H1 (cell line): ENCODE results near the gene MYO5B. TPM values are rescaled to one million over a fixed set of nuclear protein-coding genes. Genes with fewer than 3 reads are reported as not detected.

Experiments used
- BCL11A ChIP-seq, 2 experiments: IDR thresholded peaks; one replicate each; pipeline ENCODE4 v1.6.1; 2011; ENCODE audit warnings: low read depth in 2 of 2, low read length in 2 of 2, mild to moderate bottlenecking in 2 of 2
- CHD7 ChIP-seq: fragments of 300-600 bp; sonication (generic); IDR thresholded peaks from 2 replicates; pipeline ENCODE4 v1.7.1; 2012; ENCODE audit warnings: low read length, moderate library complexity, mild to moderate bottlenecking, inconsistent platforms; ENCODE audit not compliant: insufficient replicate concordance
- CREB1 ChIP-seq: IDR thresholded peaks from 2 replicates; pipeline ENCODE4 v1.6.1; 2012; ENCODE audit warnings: inconsistent platforms
- NRF1 ChIP-seq: IDR thresholded peaks from 2 replicates; pipeline ENCODE4 v1.6.1; 2011; ENCODE audit warnings: mild to moderate bottlenecking, low read depth, low read length, improper control_type of control experiment
- POLR2A ChIP-seq, 2 experiments: IDR thresholded peaks; 1 replicate in 1 of 2; 2 replicates in 1 of 2; pipeline ENCODE4 v1.6.1; 2011; ENCODE audit warnings: low read depth in 2 of 2, low read length in 2 of 2, mild to moderate bottlenecking in 2 of 2; ENCODE audit errors: control extremely low read depth in 1 of 2
- SAP30 ChIP-seq: fragments of 300-600 bp; sonication (generic); IDR thresholded peaks from 2 replicates; pipeline ENCODE4 v1.7.1; 2012; ENCODE audit warnings: low read length, moderate library complexity, mild to moderate bottlenecking, inconsistent platforms; ENCODE audit not compliant: insufficient read depth, insufficient replicate concordance
- SP2 ChIP-seq: IDR thresholded peaks from 2 replicates; pipeline ENCODE4 v1.6.1; 2012; ENCODE audit warnings: mild to moderate bottlenecking, low read length, inconsistent platforms
- SUZ12 ChIP-seq: fragments of 200-600 bp; sonication (generic); IDR thresholded peaks from 2 replicates; pipeline ENCODE4 v1.6.1; 2012; ENCODE audit warnings: mild to moderate bottlenecking, inconsistent platforms, low read length, moderate library complexity, mixed read lengths
- TEAD4 ChIP-seq: IDR thresholded peaks from 2 replicates; pipeline ENCODE4 v1.6.1; 2012; ENCODE audit warnings: low read depth, low read length, inconsistent platforms, mixed read lengths
- polyA plus RNA-seq, 7 experiments: library from polyadenylated mRNA; depleted of rRNA in 3 of 7; stranded (reverse) in 5 of 7; unstranded in 2 of 7; fragments of >200 nt in 5 of 7; fragments of 200-250 nt in 2 of 7; gene quantifications; 1 replicate in 5 of 7; 2 replicates in 1 of 7; 4 replicates in 1 of 7; pipeline versions ENCODE4 v1.2.1 to v1.2.3, GENCODE V29; 2011 to 2013; ENCODE audit warnings: missing spikeins in 2 of 7, mixed read lengths in 2 of 7
- total RNA-seq: library from RNA; stranded (reverse); fragmentation: NEBNext Ultra II Directional; extraction: Animal tissue kit (Norgen Biotek cat#: 25700); gene quantifications from 2 replicates; pipeline ENCODE4 v1.2.1, GENCODE V29; 2021

MYO5B gene
- total and polyA plus RNA-seq, 2 of the 8 experiments (the other 6 are each of a cell fraction or from before 2014, with no cell fraction given), result 6.4 to 7.7 TPM

GRCh38 chr18:50135903-50136302 is 59.0 kb downstream of the MYO5B start (continued):
- no peak for TF ChIP-seq CHD7
- TF ChIP-seq SUZ12, result no peak
- TF ChIP-seq BCL11A (IDR thresholded peaks at IDR 0.05; ENCODE audit: low read depth in 2 of 2, low read length in 2 of 2), result no peak
- TF ChIP-seq SAP30, result no peak
- no peak for TF ChIP-seq SP2
- TF ChIP-seq POLR2A (IDR thresholded peaks at IDR 0.05; ENCODE audit: control extremely low read depth in 1 of 2, low read depth in 2 of 2, low read length in 2 of 2), result no peak
- no peak for TF ChIP-seq CREB1
- no peak for TF ChIP-seq NRF1
- TF ChIP-seq TEAD4, result no peak
